NOMO-1 treated with DMSO at 0.1 percent for 48 hours (cell line): Measurements from ENCODE around the gene ERI3.

Experiments
- DNase-seq: peaks from one replicate; lab custom pipeline; 2025; ENCODE audit not compliant: unreplicated experiment; lab: John Stamatoyannopoulos, UW

The ERI3 gene

DNA sequence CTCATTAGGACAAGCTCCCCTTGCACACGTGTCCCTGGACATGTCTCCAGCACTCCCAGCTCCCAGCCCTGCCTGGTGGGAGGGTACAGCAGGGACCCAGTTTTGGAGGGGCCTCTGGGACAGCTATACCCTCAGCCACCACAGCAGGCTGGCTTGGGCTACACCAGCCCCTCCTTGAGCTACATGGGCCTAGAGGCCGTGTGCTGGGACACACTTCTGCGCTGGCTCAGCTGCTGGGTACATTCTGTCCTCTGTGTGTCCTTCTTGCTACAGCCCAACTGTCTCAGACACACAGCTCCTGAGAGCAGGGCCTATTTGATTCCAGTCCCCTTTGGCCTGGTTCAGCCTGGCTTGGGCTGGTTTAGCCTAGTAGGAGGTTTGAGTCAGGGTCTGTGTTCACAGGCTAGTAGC is 115.1 kb downstream of the ERI3 start:
- no peak for DNase-seq

GRCh38 chr1:44239331-44239960 is 115.6 kb downstream of the ERI3 start:
- peak; percentile 6 for DNase-seq

DNA sequence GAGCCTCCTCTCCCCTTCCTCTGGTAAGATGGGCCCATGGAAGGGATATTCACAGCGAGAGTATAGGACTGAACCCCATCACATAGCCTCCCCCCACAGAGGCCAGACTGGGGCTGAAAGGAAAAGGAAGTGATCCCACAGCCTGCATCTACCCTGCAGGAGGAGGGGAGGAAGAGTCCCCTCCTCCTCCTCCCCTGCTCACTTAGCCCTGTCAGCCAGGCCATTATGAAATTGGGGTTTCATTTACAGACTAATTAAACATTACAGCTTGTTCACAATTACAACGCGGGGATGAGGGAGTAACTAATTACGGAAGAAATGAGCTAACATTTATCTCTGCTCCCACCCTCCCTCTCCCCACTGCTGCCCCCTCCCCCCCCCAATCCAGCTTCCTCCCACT is 116.4 kb downstream of the ERI3 start:
- no peak for DNase-seq

GRCh38 chr1:44237721-44238457 is 117.2 kb downstream of the ERI3 start:
- peak; percentile 88 for DNase-seq

GRCh38 chr1:44236490-44237272 is 118.4 kb downstream of the ERI3 start:
- DNase-seq, result no peak

- no peak for DNase-seq
Measured at GRCh38 chr1:44235808-44236207, 119.2 kb downstream of the ERI3 start.

DNA sequence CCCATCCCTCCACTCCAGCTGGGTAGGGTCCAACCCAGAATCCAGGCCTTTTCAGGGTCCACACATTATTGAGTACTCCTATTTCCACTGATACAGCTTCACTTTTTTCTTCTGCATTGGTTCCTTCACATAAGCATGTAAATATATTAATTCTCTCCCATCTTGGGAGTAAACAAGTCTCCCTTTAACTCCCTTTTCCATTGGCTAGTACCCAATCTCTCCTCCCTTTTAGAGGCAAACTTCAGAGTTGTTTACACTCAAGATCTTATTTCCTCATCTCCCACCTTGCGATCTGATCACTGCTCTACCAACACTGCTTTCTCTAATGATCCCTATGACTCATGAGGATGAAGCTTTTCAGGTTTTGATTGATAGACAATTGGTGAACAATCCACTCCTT is 121.5 kb downstream of the ERI3 start:
- no peak for DNase-seq

DNA sequence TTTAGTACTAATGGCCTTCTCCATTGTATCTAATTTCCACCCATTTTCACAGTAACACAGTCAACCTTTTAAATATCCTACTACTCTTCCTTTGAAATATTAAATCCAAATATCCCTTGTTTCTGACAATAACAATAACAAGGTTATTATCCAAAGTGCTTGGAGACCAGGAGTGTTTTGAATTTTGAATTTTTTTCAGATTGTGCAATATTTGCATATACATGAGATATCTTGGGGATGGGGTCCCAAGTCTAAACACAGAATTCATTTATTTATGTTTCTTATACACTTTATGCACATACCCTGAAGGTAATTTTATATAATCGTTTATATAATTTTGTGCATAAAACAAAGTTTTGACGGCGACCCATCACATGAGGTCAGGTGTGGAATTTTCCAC is 124.3 kb downstream of the ERI3 start:
- DNase-seq, result no peak

- no peak for DNase-seq
Measured at GRCh38 chr1:44229435-44230167, 125.5 kb downstream of the ERI3 start.

DNA sequence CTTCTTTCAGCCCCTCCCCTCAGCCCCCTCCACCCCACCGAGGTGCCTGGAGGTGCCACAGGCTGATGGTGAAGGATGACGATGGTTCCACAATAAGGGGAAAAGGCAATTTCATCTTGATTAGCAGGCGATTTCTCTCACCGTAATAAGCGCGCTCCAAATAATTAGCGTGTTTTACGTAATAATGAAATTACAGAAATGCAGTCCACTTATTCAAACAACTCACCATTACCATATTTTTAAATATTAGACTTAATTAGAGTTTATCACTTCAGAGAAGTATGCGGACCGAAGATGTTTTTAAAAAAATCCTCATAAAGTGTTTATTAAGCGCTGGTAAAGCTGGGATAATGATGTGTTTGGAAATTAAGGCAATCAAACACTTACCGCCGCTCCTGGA is 126.8 kb downstream of the ERI3 start:
- no peak for DNase-seq

- DNase-seq, result peak; percentile 61
Measured at GRCh38 chr1:44227211-44227610, 127.8 kb downstream of the ERI3 start.

GRCh38 chr1:44225761-44226160 is 129.3 kb downstream of the ERI3 start:
- DNase-seq, result no peak

- DNase-seq, result no peak
Measured at GRCh38 chr1:44223187-44223610, 131.9 kb downstream of the ERI3 start.

DNA sequence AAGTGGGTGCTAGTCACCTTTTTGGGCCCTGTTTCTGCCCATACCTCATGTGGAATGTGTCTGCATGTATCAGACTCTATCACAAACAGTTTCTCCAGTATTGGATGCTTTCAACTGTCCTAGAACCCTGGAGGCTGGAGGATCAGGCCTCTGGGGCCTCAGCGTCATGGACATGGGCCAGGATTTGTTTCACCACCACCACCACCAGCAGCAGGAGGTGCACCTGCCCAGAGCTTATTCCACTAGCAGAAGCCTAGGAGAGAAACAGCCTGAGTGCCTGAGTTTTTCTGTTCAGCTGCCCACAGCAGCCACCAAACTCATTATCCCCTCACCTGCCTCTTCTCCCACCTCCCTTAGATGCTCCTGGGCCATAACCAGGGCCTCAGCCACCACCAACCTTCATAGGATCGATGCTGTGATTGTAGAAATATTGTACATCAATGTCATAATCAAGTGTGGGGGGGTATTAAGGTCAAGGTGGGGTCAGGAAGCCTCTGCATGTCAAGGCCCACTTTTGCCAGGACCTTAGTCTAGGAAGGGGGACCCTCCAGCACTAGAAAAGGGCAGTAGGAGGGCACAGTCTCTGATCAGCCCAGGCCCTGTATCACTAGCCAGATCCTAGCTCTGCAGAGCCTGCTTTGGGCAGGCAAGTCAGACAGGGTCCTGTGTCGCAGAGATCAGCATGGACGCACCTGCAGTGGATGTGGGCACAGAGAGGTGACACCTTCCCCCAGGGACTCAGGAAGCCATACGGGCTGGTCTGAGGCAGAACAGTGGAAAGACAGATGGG is 132.5 kb downstream of the ERI3 start:
- no peak for DNase-seq

- no peak for DNase-seq
Measured at GRCh38 chr1:44221769-44222168, 133.3 kb downstream of the ERI3 start.

- no peak for DNase-seq
Measured at GRCh38 chr1:44220755-44221154, 134.3 kb downstream of the ERI3 start.

- DNase-seq, result no peak
Measured at GRCh38 chr1:44220001-44220751, 134.9 kb downstream of the ERI3 start.

DNA sequence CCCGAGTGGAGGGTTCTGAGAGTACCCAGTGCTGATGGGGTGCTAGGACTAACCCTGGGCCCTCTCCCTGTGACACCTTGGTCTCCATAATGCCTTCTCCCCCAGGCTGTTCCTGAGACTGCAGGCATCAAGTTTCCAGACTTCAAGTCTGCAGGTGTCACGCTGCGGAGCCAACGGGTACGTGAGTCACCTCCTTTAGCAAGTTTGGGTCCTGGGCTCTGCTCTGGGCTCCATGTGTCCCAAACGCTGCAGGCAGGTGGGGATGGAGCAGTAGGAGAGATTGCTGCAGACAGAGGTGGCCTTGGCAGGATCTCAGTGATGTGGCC is 135.8 kb downstream of the ERI3 start:
- no peak for DNase-seq

DNA sequence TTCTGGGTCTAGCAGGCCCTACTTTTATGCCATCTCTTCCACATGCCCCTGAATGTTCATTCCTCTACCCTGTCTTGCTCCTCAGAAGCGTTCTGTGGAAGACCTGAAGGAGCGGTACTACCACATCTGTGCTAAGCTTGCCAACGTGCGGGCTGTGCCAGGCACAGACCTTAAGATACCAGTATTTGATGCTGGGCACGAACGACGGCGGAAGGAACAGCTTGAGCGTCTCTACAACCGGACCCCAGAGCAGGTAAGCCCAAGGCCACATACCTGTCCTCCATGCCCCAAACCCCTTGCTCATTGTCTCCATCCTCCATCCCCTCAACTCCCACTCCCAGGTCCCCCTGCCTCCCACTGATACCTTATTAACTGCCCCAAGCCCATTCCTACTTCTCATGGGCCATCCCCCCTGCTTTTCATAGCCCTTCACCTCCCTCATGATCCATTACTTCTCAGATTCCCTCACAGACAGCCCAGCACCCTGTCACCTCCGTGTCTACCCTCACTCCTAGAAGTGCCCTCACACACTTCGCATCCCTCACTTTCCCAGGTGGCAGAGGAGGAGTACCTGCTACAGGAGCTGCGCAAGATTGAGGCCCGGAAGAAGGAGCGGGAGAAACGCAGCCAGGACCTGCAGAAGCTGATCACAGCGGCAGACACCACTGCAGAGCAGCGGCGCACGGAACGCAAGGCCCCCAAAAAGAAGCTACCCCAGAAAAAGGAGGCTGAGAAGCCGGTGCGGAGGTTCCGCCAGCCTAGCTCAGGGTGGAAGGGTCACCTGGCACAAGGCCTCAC is 136.4 kb downstream of the ERI3 start:
- no peak for DNase-seq
